ENCODE measurements around the gene GHR. TPM values are rescaled to one million over a fixed set of nuclear protein-coding genes. Genes with fewer than 3 reads are reported as not detected.

Gene GHR
- polyA plus RNA-seq, 1 donor from 2014 or later: 0.31 TPM

DNA sequence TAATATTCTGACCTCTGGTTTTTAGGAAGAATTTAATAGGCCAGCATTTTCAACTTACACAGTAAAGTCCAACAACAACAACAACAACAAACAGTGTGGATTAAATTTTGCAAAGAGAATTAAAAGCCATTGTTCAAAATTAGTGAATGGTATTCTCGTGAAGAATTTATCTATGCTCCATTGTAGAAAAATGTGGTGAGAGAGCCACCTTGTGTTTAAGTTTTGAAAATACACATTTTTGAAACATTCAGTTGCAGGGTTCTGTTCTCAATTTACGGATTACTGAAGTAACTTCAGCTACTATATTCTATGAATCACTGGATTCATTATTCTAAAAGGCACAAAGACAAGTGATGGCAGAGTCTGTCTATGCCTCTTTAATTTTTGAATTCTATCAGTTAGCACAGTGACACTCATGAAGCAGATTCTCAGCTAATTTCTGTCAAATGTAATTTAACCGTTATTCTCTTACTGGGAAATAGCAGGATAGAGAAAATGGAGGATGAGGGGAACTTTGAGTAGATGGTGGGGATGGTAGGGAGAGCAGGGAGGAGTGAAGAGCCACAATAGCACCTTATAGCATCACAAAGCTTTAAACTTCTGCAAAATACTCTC is 344.4 kb downstream of the GHR start:
- no peaks in the 10 kb centered on the region for H4K20me1 ChIP-seq (ENCODE audit: insufficient read depth)
- no peak overlapping the region for H3K4me3 ChIP-seq (ENCODE audit: low read length)
- no peaks in the 10 kb centered on the region for H3F3A ChIP-seq (ENCODE audit: insufficient read depth, low read length, poor library complexity, severe bottlenecking)
- no peak overlapping the region for H3K4me2 ChIP-seq (ENCODE audit: low read length)
- H3K9ac ChIP-seq (ENCODE audit: low read length): no peak overlapping the region
- H3K36me3 ChIP-seq (ENCODE audit: insufficient read depth, low read length): no peaks in the 10 kb centered on the region
- TF ChIP-seq EZH2 (IDR thresholded peaks at IDR 0.05; ENCODE audit: borderline replicate concordance, insufficient read depth, low read length, poor library complexity, severe bottlenecking) (no peak), TAF1 (IDR thresholded peaks at IDR 0.05; ENCODE audit: low read depth) (no peak), EP300 (conservative IDR thresholded peaks at IDR 0.05; ENCODE audit: poor library complexity, severe bottlenecking) (no peak), RAD21 (conservative IDR thresholded peaks at IDR 0.05) (peak; percentile 87), POLR2AphosphoS5 (IDR thresholded peaks at IDR 0.05) (no peak), SMC3 (conservative IDR thresholded peaks at IDR 0.05; ENCODE audit: poor library complexity) (peak; percentile 88)
- TF ChIP-seq, protein P1, sequence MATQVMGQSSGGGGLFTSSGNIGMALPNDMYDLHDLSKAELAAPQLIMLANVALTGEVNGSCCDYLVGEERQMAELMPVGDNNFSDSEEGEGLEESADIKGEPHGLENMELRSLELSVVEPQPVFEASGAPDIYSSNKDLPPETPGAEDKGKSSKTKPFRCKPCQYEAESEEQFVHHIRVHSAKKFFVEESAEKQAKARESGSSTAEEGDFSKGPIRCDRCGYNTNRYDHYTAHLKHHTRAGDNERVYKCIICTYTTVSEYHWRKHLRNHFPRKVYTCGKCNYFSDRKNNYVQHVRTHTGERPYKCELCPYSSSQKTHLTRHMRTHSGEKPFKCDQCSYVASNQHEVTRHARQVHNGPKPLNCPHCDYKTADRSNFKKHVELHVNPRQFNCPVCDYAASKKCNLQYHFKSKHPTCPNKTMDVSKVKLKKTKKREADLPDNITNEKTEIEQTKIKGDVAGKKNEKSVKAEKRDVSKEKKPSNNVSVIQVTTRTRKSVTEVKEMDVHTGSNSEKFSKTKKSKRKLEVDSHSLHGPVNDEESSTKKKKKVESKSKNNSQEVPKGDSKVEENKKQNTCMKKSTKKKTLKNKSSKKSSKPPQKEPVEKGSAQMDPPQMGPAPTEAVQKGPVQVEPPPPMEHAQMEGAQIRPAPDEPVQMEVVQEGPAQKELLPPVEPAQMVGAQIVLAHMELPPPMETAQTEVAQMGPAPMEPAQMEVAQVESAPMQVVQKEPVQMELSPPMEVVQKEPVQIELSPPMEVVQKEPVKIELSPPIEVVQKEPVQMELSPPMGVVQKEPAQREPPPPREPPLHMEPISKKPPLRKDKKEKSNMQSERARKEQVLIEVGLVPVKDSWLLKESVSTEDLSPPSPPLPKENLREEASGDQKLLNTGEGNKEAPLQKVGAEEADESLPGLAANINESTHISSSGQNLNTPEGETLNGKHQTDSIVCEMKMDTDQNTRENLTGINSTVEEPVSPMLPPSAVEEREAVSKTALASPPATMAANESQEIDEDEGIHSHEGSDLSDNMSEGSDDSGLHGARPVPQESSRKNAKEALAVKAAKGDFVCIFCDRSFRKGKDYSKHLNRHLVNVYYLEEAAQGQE (IDR thresholded peaks at IDR 0.05; ENCODE audit: borderline replicate concordance): no peak
- TF ChIP-seq, protein P2, sequence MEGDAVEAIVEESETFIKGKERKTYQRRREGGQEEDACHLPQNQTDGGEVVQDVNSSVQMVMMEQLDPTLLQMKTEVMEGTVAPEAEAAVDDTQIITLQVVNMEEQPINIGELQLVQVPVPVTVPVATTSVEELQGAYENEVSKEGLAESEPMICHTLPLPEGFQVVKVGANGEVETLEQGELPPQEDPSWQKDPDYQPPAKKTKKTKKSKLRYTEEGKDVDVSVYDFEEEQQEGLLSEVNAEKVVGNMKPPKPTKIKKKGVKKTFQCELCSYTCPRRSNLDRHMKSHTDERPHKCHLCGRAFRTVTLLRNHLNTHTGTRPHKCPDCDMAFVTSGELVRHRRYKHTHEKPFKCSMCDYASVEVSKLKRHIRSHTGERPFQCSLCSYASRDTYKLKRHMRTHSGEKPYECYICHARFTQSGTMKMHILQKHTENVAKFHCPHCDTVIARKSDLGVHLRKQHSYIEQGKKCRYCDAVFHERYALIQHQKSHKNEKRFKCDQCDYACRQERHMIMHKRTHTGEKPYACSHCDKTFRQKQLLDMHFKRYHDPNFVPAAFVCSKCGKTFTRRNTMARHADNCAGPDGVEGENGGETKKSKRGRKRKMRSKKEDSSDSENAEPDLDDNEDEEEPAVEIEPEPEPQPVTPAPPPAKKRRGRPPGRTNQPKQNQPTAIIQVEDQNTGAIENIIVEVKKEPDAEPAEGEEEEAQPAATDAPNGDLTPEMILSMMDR (IDR thresholded peaks at IDR 0.05; ENCODE audit: poor library complexity, severe bottlenecking): peak; percentile 84
- no peak overlapping the region for H3K27ac ChIP-seq (ENCODE audit: low read length)
- H3K27me3 ChIP-seq (ENCODE audit: insufficient read depth, low read depth, low read length): no peaks in the 10 kb centered on the region
- no peaks in the 10 kb centered on the region for H3K9me2 ChIP-seq (ENCODE audit: insufficient read depth, low read length)
- no peaks in the 10 kb centered on the region for H3K9me3 ChIP-seq (ENCODE audit: low read length)
- no peaks in the 10 kb centered on the region for H3K79me2 ChIP-seq (replicated peaks; ENCODE audit: insufficient read depth, low read length)
- no peak overlapping the region for H2AFZ ChIP-seq (ENCODE audit: low read depth, low read length)

DNA sequence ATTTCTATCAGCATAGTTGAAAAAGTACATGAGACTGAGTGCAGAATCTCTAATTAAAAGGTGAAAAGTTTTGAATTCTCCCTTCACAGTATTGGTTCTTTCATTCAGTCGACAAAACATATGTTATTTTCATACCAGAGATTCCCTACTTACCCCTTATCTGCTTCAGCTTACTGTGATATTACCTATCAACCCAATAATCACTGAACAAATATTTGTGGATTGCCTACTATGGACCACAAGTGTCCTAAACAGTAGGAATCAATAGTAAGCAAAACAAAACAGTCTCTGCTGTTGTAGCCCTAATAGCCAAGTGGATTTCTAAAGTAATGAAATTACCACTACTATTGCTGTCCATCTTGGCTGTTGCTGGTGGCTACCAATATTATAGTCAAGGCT is 344.9 kb downstream of the GHR start:
- Histone ChIP-seq H3K9ac (ENCODE audit: low read length) (no peak overlapping the region), H2AFZ (ENCODE audit: low read depth, low read length) (no peak overlapping the region)

More for the DNA sequence above, 344.9 kb downstream of the GHR start:
- Histone ChIP-seq H3K79me2 (replicated peaks; ENCODE audit: insufficient read depth, low read length) (no peaks in the 10 kb centered on the region), H3K36me3 (ENCODE audit: insufficient read depth, low read length) (no peaks in the 10 kb centered on the region), H3K27ac (ENCODE audit: low read length) (no peak overlapping the region), H3K4me3 (ENCODE audit: low read length) (no peak overlapping the region), H3F3A (ENCODE audit: insufficient read depth, low read length, poor library complexity, severe bottlenecking) (no peaks in the 10 kb centered on the region), H3K27me3 (ENCODE audit: insufficient read depth, low read depth, low read length) (no peaks in the 10 kb centered on the region), H3K9me3 (ENCODE audit: low read length) (no peaks in the 10 kb centered on the region), H3K9me2 (ENCODE audit: insufficient read depth, low read length) (no peaks in the 10 kb centered on the region), H4K20me1 (ENCODE audit: insufficient read depth) (no peaks in the 10 kb centered on the region), H3K4me2 (ENCODE audit: low read length) (no peak overlapping the region)
- TF ChIP-seq, protein P1 (IDR thresholded peaks at IDR 0.05; ENCODE audit: borderline replicate concordance): no peak
- TF ChIP-seq TAF1 (IDR thresholded peaks at IDR 0.05; ENCODE audit: low read depth) (no peak), EZH2 (IDR thresholded peaks at IDR 0.05; ENCODE audit: borderline replicate concordance, insufficient read depth, low read length, poor library complexity, severe bottlenecking) (no peak), POLR2AphosphoS5 (IDR thresholded peaks at IDR 0.05) (no peak), EP300 (conservative IDR thresholded peaks at IDR 0.05; ENCODE audit: poor library complexity, severe bottlenecking) (no peak), MXI1 (conservative IDR thresholded peaks at IDR 0.05; ENCODE audit: poor library complexity, severe bottlenecking) (no peak), SMC3 (conservative IDR thresholded peaks at IDR 0.05; ENCODE audit: poor library complexity) (no peak), RAD21 (conservative IDR thresholded peaks at IDR 0.05) (no peak)
- TF ChIP-seq, protein P2 (IDR thresholded peaks at IDR 0.05; ENCODE audit: poor library complexity, severe bottlenecking): no peak

All from neural cell (in vitro differentiated cells).